ENCODE measurements around the gene OSGIN1.
"Not testable (repeated sequence)": the region's sequence is repeated elsewhere in the genome, so short reads cannot be mapped to it uniquely, and the experiment has no call there.

The OSGIN1 gene

DNA sequence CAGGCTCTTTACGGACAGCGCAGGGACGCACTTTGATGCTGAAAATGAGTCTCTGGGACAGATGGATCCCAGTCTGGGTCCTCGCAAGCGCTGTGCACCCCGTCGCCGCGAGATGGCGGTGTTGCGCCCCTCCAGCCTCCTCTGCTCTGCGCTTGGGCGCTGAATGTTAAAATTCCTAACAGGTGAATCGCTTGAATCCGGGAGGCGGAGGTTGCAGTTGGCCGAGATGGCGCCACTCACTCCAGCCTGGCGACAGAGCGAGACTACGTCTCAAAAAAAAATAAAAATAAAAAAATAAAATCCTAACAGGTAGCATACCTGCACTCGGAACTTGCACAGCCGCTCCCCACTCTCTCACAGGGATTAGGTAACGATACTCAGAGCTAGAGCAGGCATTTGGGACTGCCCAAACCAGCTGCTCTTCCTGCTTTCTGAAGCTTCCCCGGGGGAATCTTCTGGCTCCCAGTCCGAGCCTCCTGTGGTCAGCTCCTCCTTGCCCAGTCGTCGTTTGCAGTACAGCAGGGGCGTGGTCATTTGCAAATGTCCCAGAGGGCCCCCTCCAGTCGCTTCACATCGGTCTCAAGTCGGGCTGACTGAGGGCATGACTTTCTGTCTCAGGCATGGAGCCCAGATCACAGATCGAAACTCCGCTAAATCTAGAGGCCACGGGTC, 26.2 kb upstream of the OSGIN1 start:
- peak; percentile 87 for DNase-seq

DNA sequence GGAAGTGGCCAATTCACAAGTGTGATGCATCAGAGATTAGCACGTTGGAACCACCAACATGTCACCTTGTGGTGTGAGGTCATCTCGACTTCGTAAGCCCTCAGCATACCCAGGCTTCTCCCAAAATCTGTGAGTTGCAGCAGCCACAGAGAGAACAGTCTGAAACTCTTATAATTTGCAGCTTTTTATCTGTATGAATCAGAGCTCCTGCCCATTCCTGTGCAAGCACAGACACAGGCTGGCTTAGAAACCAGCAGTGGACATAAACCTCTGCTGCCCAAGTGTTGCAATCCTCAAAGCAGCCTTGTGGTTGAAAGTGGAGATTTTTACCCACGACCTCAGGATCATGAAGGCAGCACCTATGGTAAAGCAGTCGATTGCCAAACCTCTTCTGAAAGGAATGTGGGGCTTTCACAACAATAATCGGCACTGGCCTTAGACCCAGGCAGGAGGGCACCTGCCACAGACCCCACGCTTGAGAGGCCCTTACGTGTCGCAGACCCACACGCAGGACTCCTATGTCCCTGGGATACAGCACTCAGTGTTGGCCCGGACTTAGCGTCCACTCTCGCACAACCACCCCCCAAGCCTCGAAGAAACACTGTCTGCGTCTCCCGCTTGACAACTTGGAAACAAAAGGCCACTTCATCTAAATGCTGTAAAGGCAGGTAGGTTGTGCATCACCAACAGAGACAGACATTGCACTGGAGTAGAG, 24.5 kb upstream of the OSGIN1 start:
- DNase-seq, result no peak

DNA sequence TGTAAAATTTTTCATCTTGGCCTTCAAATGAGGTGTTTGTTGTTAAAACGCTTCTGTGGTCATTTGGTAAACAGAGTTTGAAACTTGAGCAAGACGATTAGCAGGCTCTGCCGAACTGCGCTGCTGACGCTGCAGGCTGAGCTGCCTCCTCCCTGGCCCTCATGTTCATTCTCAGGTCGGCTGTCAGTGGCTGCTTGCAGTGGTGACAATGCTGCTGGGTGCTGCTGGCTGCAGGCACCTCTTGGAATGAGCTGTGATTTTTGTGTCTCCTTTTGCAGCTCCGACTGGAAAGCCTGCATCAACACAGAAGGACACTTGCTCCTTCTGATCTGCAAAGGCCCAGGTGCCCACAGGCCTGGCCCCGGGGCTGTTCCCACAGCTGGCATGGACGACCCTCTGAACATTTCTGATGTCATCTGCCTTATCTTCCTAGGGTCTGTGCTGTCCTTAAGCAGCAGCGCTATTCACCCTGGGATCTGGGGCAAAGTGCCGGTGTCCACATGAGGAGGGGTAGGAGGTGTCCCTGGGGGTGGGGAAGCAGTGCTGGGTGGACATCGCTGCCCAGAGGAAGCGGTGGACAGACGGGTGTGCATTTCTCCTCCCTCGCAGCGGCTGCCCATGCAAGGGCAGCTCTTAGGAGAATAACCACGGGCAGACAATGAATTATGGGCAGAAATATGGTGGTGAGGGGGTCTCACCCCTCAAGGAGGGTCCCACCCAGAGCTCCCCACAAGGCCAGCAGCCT, 23.1 kb upstream of the OSGIN1 start:
- no peak for DNase-seq

DNA sequence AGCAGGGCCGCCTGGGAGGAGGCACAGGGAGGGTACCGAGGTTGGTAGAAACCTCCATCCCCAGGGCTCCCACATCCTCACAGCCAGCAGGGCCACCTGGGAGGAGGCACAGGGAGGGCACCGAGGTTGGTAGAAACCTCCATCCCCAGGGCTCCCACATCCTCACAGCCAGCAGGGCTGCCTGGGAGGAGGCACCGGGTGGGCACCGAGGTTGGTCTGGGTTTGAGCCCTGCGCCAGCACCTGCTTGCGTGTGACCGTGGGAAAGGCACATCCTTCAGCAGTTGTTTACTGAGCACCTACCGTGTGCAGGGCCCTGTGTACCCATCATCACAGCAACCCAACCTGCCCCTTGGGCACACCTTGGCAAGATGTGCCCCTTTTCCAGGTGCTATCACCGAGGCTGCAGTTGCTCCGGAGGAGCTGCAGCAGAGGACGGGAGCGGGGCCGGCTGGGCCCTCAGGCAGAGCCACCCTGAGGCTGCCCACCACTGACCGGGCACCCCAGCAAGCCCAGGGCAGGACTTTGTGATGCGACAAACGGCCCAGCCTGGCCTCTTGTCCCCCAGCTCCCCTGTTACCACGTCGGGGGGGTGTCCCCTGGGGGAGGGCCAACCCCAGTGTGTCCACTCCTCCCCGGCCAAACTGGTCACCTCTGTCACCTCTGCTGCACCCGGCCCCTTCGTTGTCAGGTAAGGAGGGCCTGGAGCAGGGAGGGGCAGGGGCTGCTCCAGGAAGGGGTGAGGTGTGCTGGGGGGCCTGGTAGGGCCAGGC, 22.1 kb upstream of the OSGIN1 start:
- DNase-seq, result no peak

DNA sequence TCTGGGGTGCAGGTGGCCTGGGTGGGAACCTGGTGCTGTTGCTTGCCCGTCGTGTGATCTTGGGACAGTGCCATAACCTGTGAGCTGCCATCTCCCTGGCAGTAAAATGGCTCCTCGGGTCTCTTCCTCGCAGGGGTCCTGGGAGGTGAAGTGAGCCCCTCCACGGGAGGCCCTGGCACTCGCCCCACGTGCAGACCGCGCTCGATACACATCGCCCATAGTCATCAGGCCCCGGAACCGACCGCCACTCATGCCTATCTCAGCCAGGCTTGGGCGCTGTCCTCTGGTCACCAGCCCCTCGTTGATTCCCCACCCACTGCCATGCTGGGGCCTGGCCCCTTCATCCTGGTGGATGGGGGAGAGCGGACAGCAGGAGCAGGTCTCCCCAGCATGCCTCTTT, 21.5 kb upstream of the OSGIN1 start:
- no peak for DNase-seq

DNA sequence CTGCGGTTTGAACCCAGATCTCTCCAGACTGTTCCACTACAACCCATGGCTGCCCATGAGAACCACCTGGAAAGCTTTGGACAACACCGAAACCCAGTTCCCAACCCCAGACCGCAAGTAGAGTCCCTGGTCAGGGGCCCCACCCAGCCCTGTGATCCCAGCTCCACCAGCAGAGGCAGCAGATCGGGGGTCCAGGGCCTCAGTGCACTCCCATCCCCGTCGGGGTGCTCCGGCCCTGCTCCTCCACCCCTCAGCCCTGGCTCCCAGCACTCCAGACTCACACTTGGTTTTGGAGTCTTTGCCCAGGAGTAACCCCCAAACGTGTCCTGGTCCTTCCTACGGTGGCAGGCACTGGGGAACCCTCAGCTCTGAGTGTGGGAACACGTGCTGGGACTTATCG, 20.7 kb upstream of the OSGIN1 start:
- no peak for DNase-seq

DNA sequence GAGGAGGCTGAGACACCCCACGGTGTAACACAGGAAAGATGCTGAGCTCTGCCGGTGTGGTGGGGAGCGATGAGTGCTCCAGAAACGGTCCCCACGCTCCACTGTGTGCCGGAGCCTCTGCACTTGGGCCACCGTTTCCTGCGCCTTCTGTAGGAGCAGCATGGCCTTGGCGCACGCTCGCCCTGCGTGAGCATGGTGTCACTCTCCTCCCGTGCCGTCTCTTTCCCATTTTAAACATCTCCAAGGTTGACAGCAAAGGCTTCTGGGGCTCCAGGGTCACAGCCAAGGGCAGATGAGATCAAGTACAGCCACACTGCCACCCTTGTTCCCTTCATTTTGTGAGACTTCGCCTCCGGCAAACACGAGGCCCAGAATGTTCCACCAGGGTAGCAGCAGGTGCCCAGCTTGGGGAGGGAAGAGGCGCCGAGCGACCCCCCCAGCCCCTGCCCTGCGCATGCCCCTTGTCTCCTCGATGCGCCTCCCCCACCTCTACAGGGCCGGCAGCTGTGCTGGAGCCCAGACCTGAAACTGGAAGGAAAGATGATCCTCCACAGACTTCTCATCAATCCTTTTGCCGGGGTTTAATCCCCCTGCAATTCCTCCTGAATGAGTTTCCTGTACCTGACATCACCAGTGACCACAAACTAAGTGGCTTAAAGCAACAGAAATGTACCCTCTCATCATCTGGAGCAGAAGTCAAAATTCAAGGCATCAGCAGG, 19.9 kb upstream of the OSGIN1 start:
- no peak for DNase-seq

DNA sequence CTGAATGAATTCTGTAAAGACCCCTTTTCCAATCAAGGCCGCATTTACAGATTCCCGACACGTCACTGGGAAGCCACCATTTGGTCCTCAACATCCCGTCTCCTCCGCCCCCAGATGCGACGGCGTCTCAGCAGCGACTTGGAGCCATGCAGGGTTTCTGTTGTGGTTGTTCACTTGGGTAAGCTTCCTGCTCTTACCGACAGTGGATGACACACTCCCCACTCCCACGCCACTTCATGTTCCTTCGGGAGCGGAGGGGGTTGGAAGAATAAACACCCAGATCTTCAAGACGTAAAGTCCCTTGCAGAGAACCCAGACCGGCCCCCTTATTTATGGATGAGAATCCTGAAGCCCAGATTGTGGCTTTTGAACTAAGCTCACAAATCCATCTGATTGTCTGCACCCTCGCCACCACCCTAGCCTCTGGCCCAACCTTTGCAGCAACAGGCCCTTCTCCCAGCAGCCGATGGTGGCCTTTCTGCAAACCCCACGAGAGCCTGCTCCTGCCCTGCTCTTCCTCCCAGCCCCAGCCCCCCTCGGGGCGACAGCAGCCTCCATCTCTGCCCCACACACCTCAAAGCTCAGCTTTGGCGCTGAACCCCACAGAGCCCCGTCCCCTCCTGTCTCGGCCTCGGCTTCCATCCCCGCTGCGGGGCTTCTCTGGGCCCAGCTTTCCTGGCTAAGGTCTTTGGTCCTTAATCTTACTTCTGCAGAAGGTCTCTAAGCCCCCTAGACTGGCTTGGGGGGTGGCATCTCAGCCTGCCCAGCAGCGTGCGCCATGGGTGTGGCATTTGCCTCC, 19.0 kb upstream of the OSGIN1 start:
- no peak for DNase-seq

DNA sequence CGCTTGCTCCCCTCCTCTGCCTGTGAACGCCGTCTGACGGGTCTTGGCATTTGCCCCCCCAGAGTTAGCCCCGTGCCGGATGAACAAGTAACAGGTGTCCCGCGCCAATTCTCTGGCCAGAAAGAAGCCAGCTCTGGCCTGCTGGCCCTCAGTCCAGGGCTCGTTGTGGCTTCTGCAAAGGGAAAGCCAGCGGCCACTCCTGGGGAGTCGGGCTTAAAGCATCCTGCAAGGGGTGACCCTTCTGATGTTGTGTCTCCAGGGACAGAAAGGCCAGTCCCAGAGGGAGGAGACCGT, 18.4 kb upstream of the OSGIN1 start:
- DNase-seq, result no peak

DNA sequence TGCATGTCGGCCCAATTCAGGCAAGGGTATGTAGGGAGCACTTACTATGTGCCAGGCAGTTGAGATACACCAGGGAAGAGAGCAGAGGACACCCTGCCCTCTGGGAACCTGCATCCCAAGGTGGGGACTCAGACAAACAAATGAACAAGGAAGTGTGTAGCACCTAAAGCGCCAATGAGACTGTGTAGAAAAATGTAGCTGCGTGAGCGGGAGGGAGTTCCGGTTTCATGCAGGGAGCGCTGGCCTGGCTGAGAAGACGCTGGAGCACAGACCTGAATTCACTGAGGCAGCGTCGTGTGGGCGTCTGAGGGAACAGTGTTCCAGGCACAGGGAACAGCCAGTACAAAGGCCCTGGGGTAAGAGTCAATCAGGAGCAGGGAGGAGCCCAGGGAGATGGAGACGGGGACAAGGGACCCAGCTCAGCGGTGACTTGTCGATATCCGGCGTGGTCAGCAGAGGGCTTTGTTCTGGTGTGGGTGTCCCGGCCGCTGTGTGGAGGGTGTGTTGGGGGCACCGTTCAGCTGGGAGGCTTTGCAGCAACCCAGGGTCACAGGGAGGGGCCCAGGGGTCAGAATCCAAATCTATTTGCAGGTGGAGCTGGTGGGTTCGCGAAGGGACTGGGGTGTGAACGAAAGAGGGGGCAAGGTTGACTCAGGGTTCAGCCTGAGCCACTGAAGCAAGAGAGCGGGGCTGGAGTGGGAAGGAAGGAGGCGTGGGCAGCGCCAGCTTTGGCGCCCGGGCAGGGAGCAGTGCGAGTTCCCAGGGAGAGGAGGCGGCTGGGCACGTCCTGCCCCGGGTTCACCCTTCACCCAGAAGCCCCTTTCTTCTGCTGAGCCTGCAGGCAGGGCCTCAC, 17.8 kb upstream of the OSGIN1 start:
- DNase-seq, result no peak

DNA sequence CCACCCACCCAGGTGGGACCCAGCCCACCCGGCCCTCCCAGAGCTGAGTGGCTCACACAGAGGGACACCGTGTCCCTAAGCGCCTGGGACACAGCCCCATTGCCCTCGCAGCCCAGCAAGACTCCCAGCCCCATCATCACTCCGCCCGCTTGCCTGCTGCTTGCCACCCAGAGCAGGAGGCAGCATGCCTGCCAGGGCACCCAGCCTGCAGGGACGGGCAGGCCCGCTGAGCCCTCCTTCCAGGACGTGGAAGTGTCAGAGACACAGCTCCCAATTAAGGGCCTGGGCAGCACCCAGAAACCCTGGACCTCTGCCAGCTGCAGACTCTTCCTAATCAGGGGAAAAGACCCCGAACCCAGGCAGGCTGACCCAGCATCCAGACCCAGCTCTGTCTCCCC, 17.2 kb upstream of the OSGIN1 start:
- no peak for DNase-seq

DNA sequence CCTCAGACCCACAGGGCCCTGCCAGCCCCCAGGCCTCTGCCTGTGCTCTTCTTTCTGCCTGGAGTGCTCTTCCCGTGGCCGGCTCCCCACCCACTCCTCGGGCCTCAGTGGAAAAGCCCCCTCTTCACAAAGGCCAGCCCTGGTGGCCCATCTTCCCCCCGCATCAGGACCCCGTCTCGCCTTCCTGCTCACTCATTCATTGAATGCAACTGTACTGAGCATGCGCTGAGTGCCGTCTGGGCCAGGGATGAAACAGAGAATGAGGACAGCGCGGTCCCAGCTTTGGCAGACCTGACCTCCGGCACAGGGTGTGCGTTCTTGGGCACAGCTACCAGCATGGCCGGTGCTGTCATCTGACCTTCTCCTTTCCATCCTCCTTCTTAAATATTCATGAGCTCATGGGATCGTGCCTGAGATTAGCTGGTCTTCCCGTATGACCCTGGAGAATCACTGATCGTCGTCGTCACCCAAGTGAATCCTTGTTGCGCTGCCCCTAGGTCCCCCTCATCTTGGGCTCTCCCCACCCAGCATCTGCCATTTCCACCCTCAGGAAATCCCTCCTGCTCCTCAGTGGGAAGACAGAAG, 16.4 kb upstream of the OSGIN1 start:
- no peak for DNase-seq

DNA sequence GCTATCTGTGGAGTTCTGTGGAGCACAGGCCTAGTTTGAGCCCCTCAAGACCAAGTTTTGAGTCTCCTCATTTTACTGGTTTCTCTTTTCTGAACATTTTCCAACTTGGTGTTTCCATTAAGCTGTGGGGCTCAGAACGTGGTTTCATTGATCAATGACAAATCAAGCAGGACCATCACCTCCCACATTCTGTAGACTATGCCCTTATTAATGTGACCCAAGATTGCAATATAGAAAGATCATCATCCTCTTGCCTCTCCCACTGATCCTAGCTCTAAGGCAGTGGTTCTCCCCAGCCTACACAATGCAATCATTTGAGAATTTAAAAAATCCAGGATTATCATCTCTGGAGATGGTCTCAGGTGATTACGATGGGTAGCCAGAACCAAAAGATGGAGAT, 15.8 kb upstream of the OSGIN1 start:
- DNase-seq, result no peak

DNA sequence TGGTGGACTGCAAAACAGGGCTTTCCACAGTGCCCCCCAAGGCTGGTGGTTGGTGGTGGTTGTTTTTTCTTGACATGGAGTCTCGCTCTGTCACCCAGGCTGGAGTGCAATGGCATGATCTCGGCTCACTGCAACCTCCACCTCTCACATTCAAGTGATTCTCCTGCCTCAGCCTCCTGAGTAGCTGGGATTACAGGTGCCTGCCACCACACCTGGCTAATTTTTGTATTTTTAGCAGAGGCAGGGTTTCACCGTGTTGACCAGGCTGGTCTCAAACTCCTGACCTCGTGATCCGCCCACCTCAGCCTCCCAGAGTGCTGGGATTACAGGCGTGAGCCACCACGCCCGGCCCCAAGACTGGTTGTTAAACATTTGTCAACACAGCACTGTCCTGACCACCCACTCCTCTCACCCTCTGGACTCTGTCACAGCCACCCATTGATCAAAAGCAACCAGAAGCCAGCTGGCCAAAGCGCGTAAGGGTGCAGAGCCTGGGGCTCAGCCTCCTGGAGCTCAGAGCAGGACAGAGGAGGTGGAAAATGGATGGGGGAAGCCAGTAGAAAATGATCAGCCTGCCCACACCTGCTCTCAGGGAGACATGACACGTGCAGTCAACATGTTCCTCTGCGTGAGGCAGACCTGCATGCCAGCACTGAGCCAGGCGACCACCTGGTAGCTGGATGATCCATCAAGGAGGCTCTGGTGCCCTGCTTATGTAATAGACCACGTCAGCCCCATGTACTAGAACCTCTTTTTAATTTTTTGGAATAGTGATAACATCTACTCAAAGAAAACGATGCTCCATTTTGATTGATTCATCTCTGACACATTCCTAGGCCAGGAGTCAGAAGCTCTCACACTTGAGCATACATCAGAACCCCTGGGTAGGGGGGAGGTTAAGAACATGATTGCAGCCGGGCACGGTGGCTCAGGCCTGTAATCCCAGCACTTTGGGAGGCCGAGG, 14.8 kb upstream of the OSGIN1 start:
- DNase-seq, result no peak

DNA sequence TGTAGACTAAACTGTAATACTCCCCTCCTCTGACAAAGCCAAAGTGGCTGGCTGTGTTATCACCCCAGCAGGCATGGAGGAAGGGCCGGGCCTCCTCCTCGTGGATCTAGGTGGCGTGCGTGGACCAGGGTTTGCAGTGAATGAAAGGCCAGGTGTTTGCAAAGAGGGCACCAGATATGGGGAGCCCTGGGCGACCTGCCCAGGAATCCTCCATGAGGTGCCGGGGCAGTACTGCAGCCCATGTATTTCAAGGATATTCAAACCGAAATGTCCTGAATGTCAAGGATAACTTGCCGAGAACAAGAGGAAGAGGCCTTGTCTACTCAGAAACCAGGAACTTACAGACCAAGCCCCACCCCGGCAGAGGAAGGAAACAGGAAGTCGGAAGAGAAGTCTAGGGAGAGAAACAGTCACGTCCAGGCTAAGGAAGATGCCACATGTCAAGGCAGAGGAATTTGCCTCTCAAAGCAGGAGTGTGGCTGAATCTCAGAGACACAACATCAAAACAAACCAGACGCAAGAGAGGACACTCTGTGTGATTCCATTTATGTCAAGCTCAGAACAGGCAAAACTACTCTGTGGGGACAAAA, 13.7 kb upstream of the OSGIN1 start:
- no peak for DNase-seq

DNA sequence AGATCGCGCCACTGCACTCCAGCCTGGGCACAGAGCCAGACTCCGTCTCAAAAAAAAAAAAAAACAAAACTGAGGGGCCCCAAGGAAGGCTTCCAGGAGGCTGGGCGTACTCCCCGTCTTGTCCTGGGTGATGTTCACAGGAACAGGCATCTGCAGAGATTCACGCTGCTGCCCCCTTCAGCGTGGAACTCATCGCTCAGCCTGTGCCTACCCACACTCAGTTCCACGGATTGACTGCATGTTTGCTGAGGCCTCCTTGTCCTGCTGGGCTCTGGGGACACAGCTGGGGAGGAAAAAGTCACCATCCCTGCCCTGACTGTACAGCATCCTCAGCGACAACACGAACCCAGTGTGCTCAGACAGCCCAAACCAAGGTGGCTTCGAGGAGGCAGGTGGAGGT, 12.9 kb upstream of the OSGIN1 start:
- DNase-seq, result no peak

DNA sequence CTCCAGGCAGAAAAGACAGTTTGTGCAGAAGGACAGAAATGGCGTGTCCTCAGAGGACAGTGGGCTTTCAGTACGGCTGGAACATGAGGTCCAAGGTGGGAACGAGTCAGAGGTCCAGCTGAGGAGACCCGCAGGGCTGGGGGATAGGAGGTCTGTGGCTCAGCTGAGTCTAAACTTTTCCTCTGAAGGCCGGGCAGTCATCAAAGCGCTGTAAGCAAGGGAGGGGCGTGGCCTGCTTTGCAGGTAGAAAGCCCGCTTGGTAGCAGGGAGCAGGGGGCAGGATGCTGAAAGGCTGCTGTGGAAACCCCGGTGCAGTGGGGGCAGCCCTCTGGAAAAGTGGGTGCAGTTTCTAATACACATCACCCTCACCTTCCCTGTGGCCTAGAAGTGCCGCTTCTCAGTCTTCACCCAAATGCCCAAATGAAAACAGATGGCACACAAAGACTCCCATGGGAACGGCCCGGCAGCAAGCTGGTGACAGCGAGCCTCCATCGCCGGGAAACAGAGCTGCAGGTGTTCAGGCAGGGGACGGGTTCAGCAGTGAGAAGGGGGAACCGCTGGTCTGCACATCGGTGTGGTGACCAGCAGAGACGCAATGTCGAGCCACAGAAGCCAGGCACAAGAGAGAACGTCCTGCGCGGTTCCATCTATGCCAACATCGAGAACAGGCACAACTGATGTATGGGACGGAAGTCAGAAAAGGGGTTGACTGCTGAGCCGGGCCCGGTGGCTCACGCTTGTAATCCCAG, 12.2 kb upstream of the OSGIN1 start:
- DNase-seq, result no peak

DNA sequence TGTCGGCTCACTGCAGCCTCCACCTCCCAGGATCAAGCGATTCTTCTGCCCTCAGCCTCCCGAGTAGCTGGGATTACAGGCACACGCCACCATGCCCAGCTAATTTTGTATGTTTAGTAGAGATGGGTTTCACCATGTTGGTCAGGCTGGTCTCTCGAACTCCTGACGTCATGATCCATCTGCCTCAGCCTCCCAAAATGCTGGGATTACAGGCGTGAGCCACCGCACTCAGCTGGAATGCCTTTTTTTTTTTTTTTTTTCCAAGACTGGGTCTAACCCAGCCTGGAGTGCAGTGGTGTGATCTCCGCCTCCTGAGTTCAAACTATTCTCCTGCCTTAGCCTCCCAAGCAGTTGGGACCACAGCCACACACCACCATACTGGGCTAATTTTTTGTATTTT, 11.5 kb upstream of the OSGIN1 start:
- not testable (repeated sequence) for DNase-seq
